Fibroblast of pulmonary artery (primary cell): ENCODE measurements around the gene FN3K.
A peak's percentile ranks its signal among the peaks of the same experiment; 100 is the strongest.

ENCODE experiments used
- DNase-seq: peaks from one replicate; pipeline ENCODE4 v3.0.0-alpha.2; 2010; ENCODE audit warnings: low read depth
- H3K4me3 ChIP-seq: replicated peaks from 2 replicates; pipeline ENCODE4 v1.5.1; 2011; ENCODE audit warnings: low read depth, mild to moderate bottlenecking, control low read depth, low read length, moderate library complexity
- CTCF ChIP-seq: IDR thresholded peaks from 2 replicates; pipeline ENCODE4 v1.5.1; 2011; ENCODE audit warnings: mild to moderate bottlenecking, control low read depth, low read length, inconsistent platforms; ENCODE audit errors: missing control alignments

The FN3K gene

GRCh38 chr17:82713071-82713723 lies 22.2 kb upstream of the FN3K start:
- no peak overlapping the region for H3K4me3 ChIP-seq
- TF ChIP-seq CTCF = no peak
- no peak for DNase-seq

GRCh38 chr17:82716203-82717010 lies 19.0 kb upstream of the FN3K start, which contains the start of gene FN3KRP:
Gene FN3KRP (plus strand): TSS chr17:82716706. CDS start chr17:82716756, 50 bp downstream.
- TF ChIP-seq CTCF = no peak
- DNase-seq = peak; percentile 94
- peak within 1 kb of the TSS; percentile 74 for H3K4me3 ChIP-seq

- no peak for TF ChIP-seq CTCF
- no peak for DNase-seq
Measured at GRCh38 chr17:82718986-82719685, 16.3 kb upstream of the FN3K start.

GRCh38 chr17:82720204-82720603 lies 15.2 kb upstream of the FN3K start:
- H3K4me3 ChIP-seq = no peak overlapping the region
- DNase-seq = no peak
- TF ChIP-seq CTCF = no peak

More at GRCh38 chr17:82718986-82719685, 16.3 kb upstream of the FN3K start:
- H3K4me3 ChIP-seq = no peak overlapping the region

GRCh38 chr17:82722341-82723013 lies 12.9 kb upstream of the FN3K start:
- no peak for TF ChIP-seq CTCF
- DNase-seq = no peak
- no peak overlapping the region for H3K4me3 ChIP-seq

- H3K4me3 ChIP-seq = no peak overlapping the region
- TF ChIP-seq CTCF = no peak
- no peak for DNase-seq
Measured at GRCh38 chr17:82723169-82723807, 12.1 kb upstream of the FN3K start.
